ENCODE results near the gene PLEKHG3.

Gene PLEKHG3

DNA sequence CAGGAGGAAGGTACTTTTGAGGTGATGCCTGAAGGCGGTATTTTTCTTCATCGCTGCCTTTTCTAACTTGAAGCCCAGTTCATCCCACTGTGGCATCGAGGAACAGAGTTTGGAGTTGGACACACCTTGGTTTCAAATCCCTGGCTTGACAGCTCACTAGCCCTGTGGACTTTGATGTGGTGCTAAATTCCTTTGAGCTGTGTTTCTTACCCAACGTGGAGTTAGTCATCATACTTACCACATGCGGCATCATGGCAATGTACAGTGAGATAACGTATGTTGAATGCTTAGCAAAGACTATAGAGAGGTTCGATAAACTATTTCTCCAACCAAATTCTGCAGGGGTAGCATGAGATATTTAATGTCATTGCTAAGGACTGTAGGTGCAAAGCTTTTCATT, 3.4 kb downstream of the PLEKHG3 start:
- no peak for DNase-seq (ENCODE audit: low read depth)

DNA sequence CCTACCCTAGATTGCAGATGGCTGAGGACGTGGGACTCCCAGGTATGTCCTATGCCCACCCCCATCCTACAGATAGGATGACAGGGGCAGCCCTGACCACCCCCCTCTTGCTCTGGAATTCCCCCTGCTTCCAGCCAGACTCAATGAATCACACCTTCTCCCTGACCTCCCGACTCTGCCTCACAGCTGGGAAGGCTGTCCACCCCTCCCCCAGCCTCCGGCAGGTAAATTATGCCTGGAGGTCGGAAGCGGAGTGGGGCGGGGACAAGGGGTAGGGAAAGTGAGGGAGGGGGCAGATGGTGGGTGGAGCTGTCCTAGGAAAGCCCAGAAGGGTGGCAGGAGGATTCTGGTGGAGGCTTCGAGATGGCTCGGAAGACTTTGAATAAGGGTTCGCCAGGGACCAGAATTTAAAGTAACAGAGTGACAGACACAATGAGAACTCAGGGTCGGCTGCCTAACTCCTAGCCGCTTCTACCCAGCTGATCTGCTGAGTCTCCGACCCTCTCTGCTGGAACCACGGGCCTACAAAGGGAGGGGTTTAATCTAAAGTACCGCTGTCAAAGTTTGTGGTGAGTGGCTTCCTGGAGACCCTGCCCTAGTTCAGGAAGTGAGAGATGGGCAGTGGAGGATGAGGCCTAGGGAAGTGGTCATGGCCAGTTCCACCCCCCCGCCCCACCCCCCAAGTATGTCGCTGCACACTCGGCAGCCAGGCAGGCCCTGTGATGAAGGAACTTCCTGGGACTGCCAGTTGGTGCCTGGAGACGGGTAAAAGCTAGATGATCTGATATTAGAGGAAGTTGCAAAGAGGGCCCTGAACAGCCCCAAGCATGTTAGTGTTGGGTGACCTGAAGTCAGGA, 4.2 kb downstream of the PLEKHG3 start:
- no peak for DNase-seq (ENCODE audit: low read depth)

DNA sequence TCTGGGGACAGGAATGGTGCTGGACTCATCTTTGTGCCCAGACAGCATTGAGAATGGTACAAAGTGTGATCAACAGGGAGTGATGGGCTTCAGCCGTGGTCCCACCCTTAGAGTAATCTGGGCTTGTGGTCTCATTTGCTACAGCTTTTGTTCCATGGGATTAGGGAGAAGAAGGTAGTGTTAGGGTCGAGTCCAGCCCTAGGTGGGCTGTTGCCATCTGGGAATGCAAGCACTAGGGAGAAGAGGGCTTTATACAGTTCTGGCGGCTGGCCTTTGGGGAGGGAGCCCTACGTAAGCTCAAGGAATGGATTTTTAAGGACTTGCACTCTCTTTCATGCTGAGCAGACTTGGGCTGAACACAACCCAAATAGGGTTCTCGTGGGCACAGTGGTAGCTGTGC, 4.9 kb downstream of the PLEKHG3 start:
- DNase-seq (ENCODE audit: low read depth), result no peak

- no peak for DNase-seq (ENCODE audit: low read depth)
These were observed 6.8 kb downstream of the PLEKHG3 start for GRCh38 chr14:64711039-64711438.

DNA sequence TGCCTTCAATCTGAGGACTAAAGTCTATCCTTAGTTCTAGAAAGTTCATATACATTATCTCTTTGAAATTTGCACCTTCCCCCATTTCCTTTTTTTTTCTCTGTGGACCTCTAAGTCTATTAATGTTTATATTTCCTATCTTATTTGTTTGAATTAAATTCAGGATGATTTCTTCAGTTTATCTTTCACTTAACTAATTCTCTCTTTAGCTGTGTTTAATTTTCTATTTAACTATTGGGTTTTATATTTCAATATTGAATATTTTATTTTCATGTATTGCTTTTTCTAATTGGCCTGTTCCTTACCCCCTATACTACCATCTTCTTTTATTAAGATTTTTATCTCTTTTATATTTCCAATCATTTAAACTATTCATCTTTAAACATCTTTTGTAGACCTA, 9.5 kb downstream of the PLEKHG3 start:
- DNase-seq (ENCODE audit: low read depth), result no peak

- no peak for DNase-seq (ENCODE audit: low read depth)
These were observed 10.3 kb downstream of the PLEKHG3 start for GRCh38 chr14:64714432-64715025.

GRCh38 chr14:64715146-64715627, 11.0 kb downstream of the PLEKHG3 start:
- no peak for DNase-seq (ENCODE audit: low read depth)

GRCh38 chr14:64715628-64716412, 11.6 kb downstream of the PLEKHG3 start:
- DNase-seq (ENCODE audit: low read depth), result no peak

GRCh38 chr14:64717870-64718269, 13.6 kb downstream of the PLEKHG3 start:
- no peak for DNase-seq (ENCODE audit: low read depth)

DNA sequence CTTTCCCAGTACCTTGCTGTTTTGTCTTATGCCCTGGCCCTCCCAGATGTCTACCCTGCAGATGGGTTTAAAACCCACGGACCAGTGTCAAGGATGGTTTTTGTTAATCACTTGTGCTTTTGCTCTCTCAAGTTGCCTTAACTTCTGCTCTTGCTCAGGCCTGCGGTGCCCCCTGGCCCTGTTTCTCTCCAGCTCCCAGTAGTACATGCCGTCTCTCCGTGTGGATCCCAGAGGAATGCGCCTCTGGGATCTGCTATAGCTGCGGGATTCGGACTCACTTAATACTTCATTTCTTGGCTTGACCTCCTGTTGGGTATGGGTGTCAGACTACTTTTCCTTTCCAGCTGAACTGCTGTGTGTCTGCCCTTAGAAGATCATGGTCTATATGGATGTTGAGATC, 14.5 kb downstream of the PLEKHG3 start:
- DNase-seq (ENCODE audit: low read depth), result no peak

DNA sequence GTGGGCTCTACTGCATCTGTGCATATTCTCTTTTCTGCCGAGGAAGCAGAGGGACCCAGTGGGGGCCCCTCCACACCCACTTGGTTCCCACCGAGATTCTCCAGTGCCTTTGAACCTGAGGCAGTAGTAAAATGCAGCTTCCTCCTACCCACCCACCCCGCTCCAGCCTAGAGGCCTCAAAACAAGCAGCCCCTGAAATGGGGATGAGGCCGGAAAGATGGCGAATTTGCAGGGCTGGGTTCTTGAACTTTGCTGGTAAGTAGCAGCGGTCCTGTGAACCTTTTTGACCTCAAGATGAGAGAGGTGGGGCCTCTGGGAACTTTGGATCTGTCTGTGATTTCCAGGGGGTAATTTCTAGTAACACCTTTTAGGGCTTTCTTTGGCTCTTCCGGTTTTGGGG, 15.4 kb downstream of the PLEKHG3 start:
- no peak for DNase-seq (ENCODE audit: low read depth)

DNA sequence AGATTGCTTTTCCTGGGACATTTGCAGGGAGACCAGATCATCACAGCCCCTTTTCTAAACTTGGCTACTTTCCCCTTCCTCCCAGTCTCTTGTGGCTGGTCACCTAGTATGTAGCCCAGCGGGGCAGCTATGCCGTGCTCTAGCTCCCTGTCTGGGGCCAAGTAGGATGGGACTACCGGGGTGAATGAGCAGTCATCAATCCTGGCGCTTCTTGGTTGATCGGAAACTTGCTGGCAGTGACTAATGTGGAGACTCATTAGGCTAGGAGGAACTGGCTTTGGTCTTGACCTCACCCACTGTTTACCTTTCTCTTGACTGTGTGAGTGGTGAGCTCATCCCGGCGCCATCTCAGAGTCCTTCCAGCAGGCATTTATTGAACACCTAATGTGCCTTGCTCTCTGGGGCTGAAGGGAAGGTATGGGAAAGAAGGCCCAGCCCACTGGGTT, 15.9 kb downstream of the PLEKHG3 start:
- no peak for DNase-seq (ENCODE audit: low read depth)

- DNase-seq (ENCODE audit: low read depth), result no peak
These were observed 17.2 kb downstream of the PLEKHG3 start for GRCh38 chr14:64721391-64721791.

- DNase-seq (ENCODE audit: low read depth), result no peak
These were observed 17.7 kb downstream of the PLEKHG3 start for GRCh38 chr14:64721899-64722298.

GRCh38 chr14:64722842-64723447, 18.7 kb downstream of the PLEKHG3 start:
- no peak for DNase-seq (ENCODE audit: low read depth)

DNA sequence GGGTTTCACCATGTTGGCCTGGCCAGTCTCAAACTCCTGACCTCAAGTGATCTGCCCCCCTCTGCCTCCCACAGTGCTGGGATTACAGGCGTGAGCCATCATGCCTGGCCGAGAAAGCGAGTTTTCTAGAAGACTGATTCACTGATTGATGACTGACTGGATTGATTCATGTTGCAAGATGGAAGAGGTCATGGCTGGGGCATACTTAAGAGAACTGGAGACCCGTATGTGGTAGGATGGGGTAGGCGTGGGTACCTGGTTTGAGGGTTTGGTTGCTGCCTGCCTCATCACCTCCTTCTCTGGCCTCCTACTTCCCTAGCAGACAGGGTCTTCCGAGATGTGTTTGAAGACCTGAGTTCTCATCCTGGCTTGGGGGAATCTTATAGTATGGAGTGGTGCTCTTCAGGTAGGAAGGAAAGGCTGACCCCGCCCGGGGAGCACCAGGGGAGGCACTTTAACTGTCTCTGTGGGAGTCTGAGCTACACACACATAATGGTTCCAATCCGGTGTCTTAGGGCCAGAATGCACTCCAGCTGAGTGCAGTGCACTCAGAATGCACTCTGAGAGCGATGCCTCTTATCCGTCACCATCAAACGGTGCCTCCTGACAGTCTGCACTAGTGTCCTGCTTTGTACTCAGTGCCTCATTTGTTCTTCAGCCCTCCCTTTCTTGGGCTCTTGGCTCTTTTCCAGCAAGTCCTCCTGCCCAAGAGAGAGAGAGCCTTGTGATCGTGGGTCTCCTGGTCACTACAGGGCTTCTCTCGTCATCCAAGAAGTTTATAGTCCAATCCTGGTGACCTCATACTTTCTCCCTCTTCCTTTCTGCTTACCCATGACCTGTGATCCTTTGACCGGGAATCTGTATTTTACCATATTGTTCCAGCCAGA, 19.7 kb downstream of the PLEKHG3 start:
- no peak for DNase-seq (ENCODE audit: low read depth)

DNA sequence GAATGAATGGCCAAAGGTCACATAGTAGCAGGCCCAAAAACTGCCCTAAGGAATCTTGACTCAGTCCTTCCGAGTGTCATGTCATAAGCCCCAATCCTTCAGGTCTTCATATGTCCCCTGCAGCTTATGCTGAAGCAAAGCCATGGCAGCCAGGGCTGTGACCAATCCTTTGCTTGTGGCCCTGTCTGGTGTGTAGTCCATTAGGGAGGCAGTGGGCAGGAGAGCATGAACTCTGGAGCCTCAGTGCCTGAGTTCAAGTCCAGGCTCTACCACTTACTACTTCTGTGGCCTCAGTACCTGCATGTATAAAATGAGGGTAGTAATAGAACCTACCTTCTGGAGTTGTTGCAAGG, 20.3 kb downstream of the PLEKHG3 start:
- DNase-seq (ENCODE audit: low read depth), result no peak

DNA sequence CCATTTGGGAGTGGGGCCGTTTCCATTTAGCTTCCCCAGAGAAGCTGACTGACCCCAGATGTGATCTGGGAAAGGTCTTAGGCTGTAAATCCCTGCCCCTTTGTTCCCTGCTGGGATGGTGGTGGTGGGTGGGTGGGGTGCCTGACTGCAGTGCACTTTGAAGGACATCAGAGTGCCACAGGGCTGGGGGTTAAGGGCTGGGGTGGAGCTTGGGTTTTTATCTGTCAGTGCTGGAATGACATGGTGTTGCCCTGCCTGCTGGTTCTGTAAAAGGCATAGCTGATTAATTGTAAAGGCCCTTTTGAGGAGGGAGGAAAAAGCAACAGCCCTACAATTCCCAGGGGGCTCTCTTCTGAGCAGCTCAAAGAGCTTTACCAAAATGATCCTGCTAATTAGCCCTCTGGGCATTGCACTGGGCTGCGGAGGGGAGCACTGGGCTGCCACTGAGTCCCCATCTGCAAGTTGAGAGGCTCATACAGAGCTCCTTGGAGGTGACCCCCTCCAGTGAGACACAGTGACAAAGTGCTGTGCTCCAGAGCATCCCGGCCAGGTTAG, 21.1 kb downstream of the PLEKHG3 start:
- no peak for DNase-seq (ENCODE audit: low read depth)

DNA sequence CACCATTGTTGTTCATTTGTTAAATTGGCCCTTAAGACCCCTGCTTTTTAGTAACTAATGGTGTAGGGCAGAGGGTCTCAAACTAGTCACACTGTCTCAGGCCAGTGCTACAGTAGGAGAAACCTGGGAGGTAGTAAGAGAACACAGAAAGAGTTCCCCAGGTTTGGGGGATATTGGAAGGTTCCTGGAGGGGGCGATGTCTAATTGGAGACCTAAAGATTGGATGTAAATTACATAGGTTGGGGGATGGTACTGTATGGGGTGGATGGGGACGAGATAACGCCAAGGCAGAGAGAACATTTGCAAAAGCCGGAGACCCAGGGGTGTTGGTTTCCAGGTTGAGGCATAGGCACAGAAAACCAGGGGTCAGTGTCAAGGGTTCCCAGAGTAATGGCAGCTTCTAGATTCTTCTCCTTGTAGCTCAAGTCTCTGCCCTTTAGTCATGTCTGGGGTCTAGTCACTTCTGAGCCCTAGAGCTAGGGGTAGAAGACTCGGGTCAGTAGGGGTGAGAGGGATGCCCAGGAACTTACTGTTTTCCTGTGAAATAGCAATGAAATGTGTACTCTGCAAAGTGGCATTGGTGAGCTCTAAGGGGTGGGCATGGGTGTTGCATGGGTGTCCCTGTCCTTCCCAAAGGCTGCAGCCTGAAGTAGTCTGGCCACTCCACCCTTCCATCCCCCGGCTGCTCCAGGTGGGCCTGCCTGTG, 21.8 kb downstream of the PLEKHG3 start:
- no peak for DNase-seq (ENCODE audit: low read depth)

GRCh38 chr14:64726585-64726890, 22.3 kb downstream of the PLEKHG3 start:
- no peak for DNase-seq (ENCODE audit: low read depth)
